Urothelium cell line (cell line): ENCODE results near the gene TXNL4A.

Experiments used
- DNase-seq: peaks from one replicate; pipeline ENCODE4 v3.0.0; 2011; ENCODE audit warnings: low spot score, mixed read lengths
- FAIRE-seq: peaks from 2 replicates; lab custom pipeline; 2011; peaks lifted over from hg19 to GRCh38; lab: Jason Lieb, UNC

The TXNL4A gene

GRCh38 chr18:79950515-79951341, 37.6 kb downstream of the TXNL4A start:
- FAIRE-seq (peak; percentile 5), DNase-seq (peak; percentile 48)

GRCh38 chr18:79949697-79950487, 38.5 kb downstream of the TXNL4A start:
- DNase-seq, result no peak
- no peak for FAIRE-seq

GRCh38 chr18:79948719-79949411, 39.5 kb downstream of the TXNL4A start:
- no peak for FAIRE-seq

GRCh38 chr18:79947881-79948610, 40.3 kb downstream of the TXNL4A start:
- FAIRE-seq (no peak), DNase-seq (no peak)

More at GRCh38 chr18:79948719-79949411, 39.5 kb downstream of the TXNL4A start:
- no peak for DNase-seq

GRCh38 chr18:79947054-79947755, 41.2 kb downstream of the TXNL4A start:
- FAIRE-seq (no peak), DNase-seq (no peak)

- DNase-seq (no peak), FAIRE-seq (no peak)
Measured at GRCh38 chr18:79945118-79946042, 43.0 kb downstream of the TXNL4A start.

- DNase-seq, result no peak
- FAIRE-seq, result no peak
Measured at GRCh38 chr18:79944746-79945117, 43.6 kb downstream of the TXNL4A start.

GRCh38 chr18:79944126-79944731, 44.1 kb downstream of the TXNL4A start:
- DNase-seq (no peak), FAIRE-seq (no peak)

- DNase-seq (no peak), FAIRE-seq (no peak)
Measured at GRCh38 chr18:79943608-79944125, 44.7 kb downstream of the TXNL4A start.

GRCh38 chr18:79942786-79943607, 45.4 kb downstream of the TXNL4A start:
- no peak for DNase-seq
- no peak for FAIRE-seq

GRCh38 chr18:79942211-79942610, 46.2 kb downstream of the TXNL4A start:
- DNase-seq, result no peak
- no peak for FAIRE-seq

- FAIRE-seq (no peak), DNase-seq (no peak)
Measured at GRCh38 chr18:79941473-79942119, 46.8 kb downstream of the TXNL4A start.

GRCh38 chr18:79940814-79941472, 47.4 kb downstream of the TXNL4A start:
- no peak for DNase-seq
- FAIRE-seq, result no peak

- FAIRE-seq (no peak), DNase-seq (no peak)
Measured at GRCh38 chr18:79940126-79940813, 48.1 kb downstream of the TXNL4A start.

GRCh38 chr18:79939096-79939495, 49.3 kb downstream of the TXNL4A start:
- no peak for FAIRE-seq
- DNase-seq, result no peak

GRCh38 chr18:79938196-79938595, 50.2 kb downstream of the TXNL4A start:
- DNase-seq (no peak), FAIRE-seq (no peak)
